CD4-positive, alpha-beta T cell treated with Interleukin-12 subunit alpha and Interleukin-12 subunit beta, for 1 hour (primary cell): ENCODE measurements around the gene GLI3.

Experiments
- DNase-seq: peaks from one replicate; pipeline ENCODE4 v3.0.0-alpha.2; 2020

The GLI3 gene

GRCh38 chr7:42168512-42168911, 68.5 kb downstream of the GLI3 start:
- no peak for DNase-seq

GRCh38 chr7:42167631-42168236, 69.3 kb downstream of the GLI3 start:
- DNase-seq: no peak

- DNase-seq: no peak
Measured at GRCh38 chr7:42167206-42167605, 69.8 kb downstream of the GLI3 start.

- no peak for DNase-seq
Measured at GRCh38 chr7:42164881-42165428, 72.1 kb downstream of the GLI3 start.

- no peak for DNase-seq
Measured at GRCh38 chr7:42162560-42163325, 74.3 kb downstream of the GLI3 start.

- no peak for DNase-seq
Measured at GRCh38 chr7:42161719-42162118, 75.3 kb downstream of the GLI3 start.

- no peak for DNase-seq
Measured at GRCh38 chr7:42161110-42161509, 75.9 kb downstream of the GLI3 start.

GRCh38 chr7:42159130-42159529, 77.9 kb downstream of the GLI3 start:
- DNase-seq: no peak

GRCh38 chr7:42156967-42157721, 79.9 kb downstream of the GLI3 start:
- no peak for DNase-seq

GRCh38 chr7:42156291-42156865, 80.6 kb downstream of the GLI3 start:
- no peak for DNase-seq

GRCh38 chr7:42155584-42156290, 81.3 kb downstream of the GLI3 start:
- no peak for DNase-seq

GRCh38 chr7:42154173-42154572, 82.8 kb downstream of the GLI3 start:
- DNase-seq: no peak

- DNase-seq: no peak
Measured at GRCh38 chr7:42152329-42153205, 84.4 kb downstream of the GLI3 start.

- no peak for DNase-seq
Measured at GRCh38 chr7:42151309-42151708, 85.7 kb downstream of the GLI3 start.

GRCh38 chr7:42145539-42145938, 91.5 kb downstream of the GLI3 start:
- no peak for DNase-seq

- no peak for DNase-seq
Measured at GRCh38 chr7:42144604-42145003, 92.4 kb downstream of the GLI3 start.

GRCh38 chr7:42143711-42144600, 93.1 kb downstream of the GLI3 start:
- DNase-seq: no peak

GRCh38 chr7:42142089-42142488, 94.9 kb downstream of the GLI3 start:
- DNase-seq: no peak

- no peak for DNase-seq
Measured at GRCh38 chr7:42139751-42140150, 97.3 kb downstream of the GLI3 start.

- DNase-seq: no peak
Measured at GRCh38 chr7:42138691-42139090, 98.3 kb downstream of the GLI3 start.

- no peak for DNase-seq
Measured at GRCh38 chr7:42137941-42138340, 99.1 kb downstream of the GLI3 start.
